Measurements from ENCODE around the gene RHOD. TPM values are rescaled to one million over a fixed set of nuclear protein-coding genes. Genes with fewer than 3 reads are reported as not detected.
A peak's percentile ranks its signal among the peaks of the same experiment; 100 is the strongest.

RHOD gene
- total and polyA plus RNA-seq, 10 donors: 1.3 to 6.4 (median 2.7) TPM

- H3K4me3 ChIP-seq: no peak overlapping the region
- TF ChIP-seq CTCF (IDR thresholded peaks at IDR 0.05 in 8 of 11, conservative IDR thresholded peaks at IDR 0.05 in 3 of 11): no peak
- H3K27me3 ChIP-seq (replicated peaks in 1 of 7): no peaks in the 10 kb centered on the region
- 78 to 92% (median 83%) methylated on average over 10 of the region's 10 CpGs for WGBS, 5 donors
- intact Hi-C loops (cut with DNase I; ENCODE audit: low total_unique reads): no loop called here
- H3K27ac ChIP-seq: no peak overlapping the region
- peaks cover 0 to 42% (median 25%) of the 10 kb centered on the region in 6 donors for H3K4me1 ChIP-seq
- H3K36me3 ChIP-seq: no peaks in the 10 kb centered on the region
- H3K9me3 ChIP-seq: no peaks in the 10 kb centered on the region
- no peak for DNase-seq
Measured at GRCh38 chr11:67114275-67114896, 57.7 kb downstream of the RHOD start.

GRCh38 chr11:67116758-67117105 is 60.1 kb downstream of the RHOD start:
- intact Hi-C loops (cut with DNase I; ENCODE audit: low total_unique reads): no loop called here
- H3K27me3 ChIP-seq (replicated peaks in 1 of 7): no peaks in the 10 kb centered on the region
- H3K36me3 ChIP-seq: no peaks in the 10 kb centered on the region
- TF ChIP-seq POLR2AphosphoS5 (IDR thresholded peaks at IDR 0.05): no peak
- peak overlapping the region in 3 of 8 donors; percentile 98 to 99 (median 99) for H3K27ac ChIP-seq
- no peak overlapping the region for H3K4me3 ChIP-seq
- DNase-seq: no peak
- 81 to 91% (median 85%) methylated on average over 3 of the region's 3 CpGs for WGBS, 5 donors
- H3K4me1 ChIP-seq: peaks cover 6 to 60% (median 34%) of the 10 kb centered on the region in 6 donors
- no peaks in the 10 kb centered on the region for H3K9me3 ChIP-seq

GRCh38 chr11:67117176-67117575 is 60.5 kb downstream of the RHOD start:
- H3K36me3 ChIP-seq: peaks cover 0 to 3% (median 0%) of the 10 kb centered on the region in 6 donors
- H3K4me3 ChIP-seq: peak overlapping the region in 4 of 8 donors; percentile 67 to 93 (median 74)
- intact Hi-C loops (cut with DNase I; ENCODE audit: low total_unique reads): no loop called here
- peaks cover 10 to 64% (median 38%) of the 10 kb centered on the region in 6 donors for H3K4me1 ChIP-seq
- H3K9me3 ChIP-seq: no peaks in the 10 kb centered on the region
- TF ChIP-seq POLR2A (IDR thresholded peaks at IDR 0.05): no peak
- no peak for TF ChIP-seq POLR2AphosphoS5 (IDR thresholded peaks at IDR 0.05)
- TF ChIP-seq CTCF (IDR thresholded peaks at IDR 0.05 in 8 of 11, conservative IDR thresholded peaks at IDR 0.05 in 3 of 11): no peak
- WGBS, 5 donors: 65 to 86% (median 76%) methylated on average over 7 of the region's 7 CpGs
- H3K27ac ChIP-seq: peak overlapping the region; percentile 89 to 99 (median 98)
- no peak for DNase-seq
- H3K27me3 ChIP-seq (replicated peaks in 1 of 7): no peaks in the 10 kb centered on the region

GRCh38 chr11:67117672-67118180 is 61.1 kb downstream of the RHOD start:
- peaks cover 0 to 8% (median 0%) of the 10 kb centered on the region in 6 donors for H3K36me3 ChIP-seq
- intact Hi-C loops (cut with DNase I; ENCODE audit: low total_unique reads): no loop called here
- peak; percentile 92 for DNase-seq
- TF ChIP-seq POLR2A (IDR thresholded peaks at IDR 0.05) (no peak), POLR2AphosphoS5 (IDR thresholded peaks at IDR 0.05) (peak in 2 of 3 donors; percentile 36 to 50)
- H3K27ac ChIP-seq: peak overlapping the region; percentile 89 to 99 (median 98)
- no peaks in the 10 kb centered on the region for H3K9me3 ChIP-seq
- H3K4me3 ChIP-seq: peak overlapping the region in 7 of 8 donors; percentile 52 to 93 (median 71)
- peaks cover 15 to 70% (median 44%) of the 10 kb centered on the region in 6 donors for H3K4me1 ChIP-seq
- 4 to 7% (median 6%) methylated on average over 25 to 65 of the region's 65 CpGs for WGBS, 5 donors
- no peaks in the 10 kb centered on the region for H3K27me3 ChIP-seq (replicated peaks in 1 of 7)

- no peak for TF ChIP-seq POLR2AphosphoS5 (IDR thresholded peaks at IDR 0.05)
- TF ChIP-seq POLR2A (IDR thresholded peaks at IDR 0.05): no peak
- TF ChIP-seq CTCF (IDR thresholded peaks at IDR 0.05 in 8 of 11, conservative IDR thresholded peaks at IDR 0.05 in 3 of 11): no peak
- WGBS, 5 donors: 0 to 1% (median 1%) methylated on average over 28 to 59 of the region's 59 CpGs; no CpG with 5 or more reads in 1 of the 5 donors
- Histone ChIP-seq H3K4me1 (peaks cover 15 to 70% (median 47%) of the 10 kb centered on the region in 6 donors), H3K36me3 (peaks cover 0 to 14% (median 0%) of the 10 kb centered on the region in 6 donors), H3K4me3 (peak overlapping the region; percentile 33 to 93 (median 69)), H3K9me3 (no peaks in the 10 kb centered on the region), H3K27me3 (replicated peaks in 1 of 7) (no peaks in the 10 kb centered on the region), H3K27ac (peak overlapping the region; percentile 89 to 99 (median 98))
- DNase-seq: no peak
- intact Hi-C loops (cut with DNase I; ENCODE audit: low total_unique reads): no loop called here
Measured at GRCh38 chr11:67118181-67118766, 61.6 kb downstream of the RHOD start.

All from spleen (tissue), 11 donors.